Measurements from ENCODE around the gene GULP1.
"Not testable (repeated sequence)": the region's sequence is repeated elsewhere in the genome, so short reads cannot be mapped to it uniquely, and the experiment has no call there.

GULP1 gene

GRCh38 chr2:188601391-188601790 is 309.7 kb downstream of the GULP1 start:
- DNase-seq, result no peak

DNA sequence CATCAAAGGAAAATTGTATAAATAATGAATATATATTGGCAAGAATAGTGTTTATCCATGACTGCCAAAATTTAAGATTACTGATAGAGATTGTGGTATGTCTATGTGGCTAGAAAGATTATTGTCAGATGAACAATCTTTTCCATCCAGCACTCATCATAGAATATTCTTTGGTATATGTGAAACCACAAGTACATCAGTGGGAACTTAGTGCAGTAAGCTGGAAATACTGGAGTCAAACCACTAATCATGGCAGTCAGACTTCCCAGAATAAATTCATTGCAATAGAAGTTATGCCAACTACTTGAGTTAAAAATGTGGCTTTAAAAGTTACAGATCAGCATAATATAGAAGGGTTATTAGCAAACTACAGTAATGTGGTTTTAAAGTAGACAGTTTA is 310.3 kb downstream of the GULP1 start:
- DNase-seq, result no peak

DNA sequence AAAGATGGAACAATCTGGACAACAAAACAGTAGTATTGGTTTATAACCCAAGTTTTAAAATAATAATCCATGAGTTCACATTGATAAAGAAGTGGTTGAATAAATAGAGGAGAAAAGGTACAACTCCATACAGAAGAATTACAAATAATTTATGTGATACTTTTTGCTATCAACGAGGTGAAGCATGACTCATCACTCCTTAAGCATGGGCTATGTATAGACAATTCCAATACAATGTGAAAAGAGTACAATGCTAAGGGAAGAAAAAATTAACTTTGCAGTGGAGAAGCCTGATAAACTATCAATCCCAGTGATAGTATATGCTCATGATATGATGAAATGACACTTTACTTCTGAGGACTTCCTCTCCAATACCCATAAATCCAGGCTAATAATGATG is 312.9 kb downstream of the GULP1 start:
- DNase-seq, result no peak

DNA sequence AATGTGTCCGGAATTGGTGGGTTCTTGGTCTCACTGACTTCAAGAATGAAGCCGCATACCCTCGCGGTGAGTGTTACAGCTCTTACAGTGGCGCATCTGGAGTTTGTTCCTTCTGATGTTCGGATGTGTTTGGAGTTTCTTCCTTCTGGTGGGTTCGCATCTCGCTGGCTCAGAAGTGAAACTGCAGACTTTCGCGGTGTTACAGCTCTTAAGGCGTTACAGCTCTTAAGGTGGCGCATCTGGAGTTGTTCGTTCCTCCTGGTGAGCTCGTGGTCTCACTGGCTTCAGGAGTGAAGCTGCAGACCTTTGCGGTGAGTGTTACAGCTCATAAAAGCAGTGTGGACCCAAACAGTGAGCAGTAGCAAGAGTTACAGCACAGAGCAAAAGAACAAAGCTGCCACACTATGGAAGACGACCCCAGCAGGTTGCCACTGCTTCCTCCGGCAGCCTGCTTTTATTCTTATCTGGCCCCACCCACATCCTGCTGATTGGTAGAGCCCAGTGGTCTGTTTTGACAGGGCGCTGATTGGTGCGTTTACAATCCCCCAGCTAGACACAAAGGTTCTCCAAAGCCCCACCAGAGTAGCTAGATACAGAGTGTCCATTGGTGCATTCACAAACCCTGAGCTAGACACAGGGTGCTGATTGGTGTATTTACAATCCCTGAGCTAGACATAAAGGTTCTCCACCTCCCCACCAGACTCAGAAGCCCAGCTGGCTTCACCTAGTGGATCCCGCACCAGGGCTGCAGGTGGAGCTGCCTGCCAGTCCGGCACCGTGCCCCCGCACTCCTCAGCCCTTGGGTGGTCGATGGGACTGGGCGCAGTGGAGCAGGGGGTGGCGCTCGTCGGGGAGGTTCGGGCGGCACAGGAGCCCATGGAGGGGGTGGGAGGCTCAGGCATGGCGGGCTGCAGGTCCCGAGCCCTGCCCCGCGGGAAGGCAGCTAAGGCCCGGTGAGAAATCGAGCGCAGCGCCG is 314.2 kb downstream of the GULP1 start:
- DNase-seq, result not testable (repeated sequence)

DNA sequence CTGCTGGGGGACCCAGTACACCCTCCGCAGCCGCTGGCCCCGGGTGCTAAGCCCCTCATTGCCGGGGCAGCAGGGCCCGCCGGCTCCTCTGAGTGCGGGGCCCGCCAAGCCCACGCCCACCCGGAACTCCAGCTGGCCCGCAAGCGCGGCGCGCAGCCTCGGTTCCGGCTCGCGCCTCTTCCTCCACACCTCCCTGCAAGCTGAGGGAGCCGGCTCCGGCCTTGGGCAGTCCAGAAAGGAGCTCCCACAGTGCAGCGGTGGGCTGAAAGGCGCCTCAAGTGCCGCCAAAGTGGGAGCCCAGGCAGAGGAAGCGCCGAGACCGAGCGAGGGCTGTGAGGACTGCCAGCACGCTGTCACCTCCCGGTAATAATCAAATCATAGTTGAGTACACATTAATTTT is 314.9 kb downstream of the GULP1 start:
- peak in 1 of 51 donors; percentile 11 for DNase-seq

- DNase-seq, result no peak
Measured at GRCh38 chr2:188607501-188607900, 315.8 kb downstream of the GULP1 start.

DNA sequence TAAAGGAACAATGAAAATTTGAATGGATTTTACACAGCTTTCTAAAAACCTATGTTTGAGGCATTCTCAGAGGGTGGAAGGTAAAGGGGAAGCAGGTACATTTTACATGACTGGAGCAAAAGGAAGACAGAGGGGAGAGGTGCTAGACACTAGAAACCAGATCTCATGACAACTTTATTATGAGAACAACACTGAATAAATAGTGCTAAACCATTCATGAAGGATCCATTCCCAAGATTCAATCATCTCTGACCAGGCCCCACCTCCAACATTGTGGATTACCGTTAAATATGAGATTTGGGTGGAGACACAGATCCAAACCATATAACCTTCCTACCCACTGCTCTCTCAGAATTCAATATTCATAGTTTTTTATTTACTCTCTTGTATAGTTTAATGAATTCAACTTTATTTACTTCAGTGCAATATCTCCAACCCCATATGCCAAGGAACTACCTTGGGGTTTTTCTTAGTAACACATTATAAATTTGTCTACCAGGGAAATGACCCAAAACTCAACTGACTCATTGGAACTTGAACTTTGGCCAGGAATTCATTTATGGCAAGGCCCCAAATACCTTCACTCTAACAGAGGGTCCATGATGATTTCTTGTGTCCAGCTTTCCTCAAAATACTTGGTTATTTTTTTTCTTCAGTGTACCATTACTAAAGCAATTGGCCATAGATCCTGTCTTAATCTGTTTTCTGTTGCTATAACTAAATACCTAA is 317.8 kb downstream of the GULP1 start:
- DNase-seq, result no peak

- no peak for DNase-seq
Measured at GRCh38 chr2:188610050-188610444, 318.4 kb downstream of the GULP1 start.

DNA sequence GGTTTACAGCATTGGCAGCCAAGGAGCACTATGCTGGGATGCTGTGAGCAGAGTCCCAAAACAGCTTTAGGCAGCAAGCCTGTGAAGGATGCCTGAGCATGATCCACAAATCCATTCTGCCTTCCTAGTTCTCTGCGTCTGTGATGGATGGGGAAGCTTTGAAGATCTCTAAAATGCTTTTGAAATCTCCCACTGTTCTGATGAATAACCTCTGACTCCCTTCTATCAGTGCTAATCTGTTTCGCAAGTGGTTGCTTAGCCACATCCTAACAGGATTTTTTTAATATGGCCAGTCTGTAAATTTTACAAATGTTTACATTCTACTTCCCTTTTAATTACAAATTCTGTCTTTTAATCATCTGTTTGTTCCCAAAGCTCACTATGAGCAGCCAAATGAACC is 319.2 kb downstream of the GULP1 start:
- DNase-seq, result no peak

GRCh38 chr2:188619146-188619545 is 327.5 kb downstream of the GULP1 start:
- no peak for DNase-seq

DNA sequence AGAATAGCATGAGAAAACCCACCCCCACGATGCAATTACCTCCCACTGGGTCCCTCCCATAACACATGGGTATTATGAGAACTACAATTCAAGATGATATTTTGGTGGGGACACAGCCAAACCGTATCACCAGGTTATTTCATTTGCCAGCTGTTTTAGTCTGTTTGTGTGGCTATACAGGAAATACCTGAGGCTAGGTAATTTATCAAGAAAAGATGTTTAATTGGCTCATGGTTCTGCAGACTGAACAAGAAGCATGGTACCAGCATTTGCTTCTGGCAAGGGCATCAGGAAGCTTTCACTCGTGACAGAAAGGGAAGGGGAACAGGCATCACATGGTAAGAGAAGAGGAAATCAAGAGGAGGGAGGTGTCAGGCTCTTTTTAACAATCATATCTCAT is 329.2 kb downstream of the GULP1 start:
- no peak for DNase-seq

- no peak for DNase-seq
Measured at GRCh38 chr2:188622601-188623260, 331.1 kb downstream of the GULP1 start.

DNA sequence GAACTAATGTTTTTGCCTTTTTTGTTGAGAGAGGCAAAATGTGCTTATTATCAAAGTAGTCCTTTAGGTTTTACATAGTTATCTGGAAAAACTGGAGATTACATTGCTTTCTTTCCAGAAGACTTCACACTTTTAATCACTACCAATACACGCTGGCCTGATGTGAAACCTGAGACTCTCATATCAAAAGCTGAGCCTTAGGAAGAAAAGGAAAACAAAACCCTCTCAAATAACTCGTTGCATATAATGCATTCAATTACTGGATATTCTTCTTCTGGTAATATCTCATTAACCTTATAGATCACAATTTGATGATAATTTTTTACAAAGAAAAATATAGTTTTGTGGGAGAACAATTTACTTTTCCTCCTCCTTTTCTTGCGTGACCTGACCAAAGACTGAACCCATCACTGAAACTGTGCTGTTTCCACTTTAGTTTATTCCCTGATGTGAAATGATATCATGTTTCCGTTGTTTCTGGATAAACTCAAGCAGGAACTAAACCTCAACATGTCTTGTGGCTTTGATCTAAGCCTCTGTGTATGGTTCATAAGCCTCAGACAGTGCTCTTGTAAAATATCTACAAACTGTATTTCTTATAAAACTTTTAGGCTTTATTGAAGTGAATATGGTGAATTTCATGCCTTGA is 332.4 kb downstream of the GULP1 start:
- DNase-seq, result no peak

GRCh38 chr2:188627471-188627870 is 335.8 kb downstream of the GULP1 start:
- DNase-seq, result no peak

GRCh38 chr2:188628989-188629752 is 337.5 kb downstream of the GULP1 start:
- no peak for DNase-seq

DNA sequence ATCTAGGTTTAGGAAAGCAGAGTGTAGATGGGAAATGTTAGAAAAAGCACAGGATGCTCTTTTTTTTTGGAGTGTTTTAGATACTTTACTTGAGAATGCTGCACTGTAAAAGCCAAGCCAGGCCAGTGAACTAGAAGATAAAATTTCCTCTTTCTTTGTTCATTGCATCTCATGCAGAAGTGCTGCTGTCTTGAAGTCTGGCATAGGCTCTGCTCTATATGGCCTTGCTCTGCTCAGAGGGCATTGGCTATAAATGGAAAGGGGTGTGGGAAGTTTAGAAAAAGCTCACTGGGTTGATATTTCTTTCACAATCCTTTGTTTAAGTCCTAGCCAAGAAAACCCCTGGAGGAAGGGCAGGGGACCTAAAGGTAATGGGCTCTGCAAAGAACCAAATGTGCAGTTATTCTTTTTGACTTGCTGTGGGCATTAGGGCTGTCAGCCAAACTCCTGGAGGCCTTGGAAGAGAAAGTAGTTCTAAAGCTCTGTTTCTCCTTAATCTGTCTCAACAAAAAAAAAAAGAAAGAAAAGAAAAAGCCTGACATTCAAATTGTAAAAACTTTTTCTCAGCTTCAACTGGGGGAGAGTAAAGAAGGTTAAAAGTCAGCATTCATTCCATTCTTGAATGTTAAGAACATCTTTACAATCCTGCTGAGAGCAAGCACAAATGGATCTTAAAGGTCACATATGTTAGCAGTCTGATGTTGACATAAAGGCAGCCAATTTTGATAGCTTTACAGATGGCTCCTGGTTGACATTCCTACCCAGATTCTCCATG is 338.3 kb downstream of the GULP1 start:
- DNase-seq, result no peak

DNA sequence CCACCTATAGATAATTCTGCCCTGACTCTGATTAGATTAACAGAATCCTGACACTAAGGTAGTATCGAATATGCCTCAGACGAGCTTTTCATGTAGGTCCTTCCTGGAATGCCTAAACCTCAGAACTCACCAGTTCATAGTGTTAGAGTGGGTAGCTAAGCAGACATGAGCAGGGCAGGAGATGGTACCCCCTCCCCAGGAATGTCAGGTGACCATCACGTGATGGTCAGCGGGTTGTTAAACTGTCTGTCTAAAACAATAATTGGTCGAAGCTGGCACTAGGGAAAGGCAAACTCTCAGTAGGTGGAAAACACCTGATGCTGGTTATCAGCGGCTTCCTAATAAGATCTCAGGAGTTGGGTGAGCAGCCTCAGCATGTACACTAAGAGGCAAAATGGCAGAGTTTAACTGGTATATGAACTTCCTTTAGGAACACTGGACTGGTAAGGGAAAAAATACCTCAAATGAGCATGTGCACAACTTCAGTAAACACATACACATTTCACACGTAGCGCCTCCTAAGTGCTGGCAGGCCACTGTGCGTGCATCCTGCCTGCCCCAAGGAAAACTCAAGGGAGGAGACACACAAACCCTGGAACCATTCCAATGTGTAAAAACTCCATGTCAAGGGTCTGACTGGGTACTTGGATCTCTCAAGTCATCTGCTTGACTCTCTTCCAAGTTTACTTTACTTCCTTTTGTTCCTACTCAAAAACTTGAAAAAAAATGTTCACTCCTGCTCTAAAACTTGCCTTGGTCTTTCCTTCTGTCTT is 339.5 kb downstream of the GULP1 start:
- no peak for DNase-seq

DNA sequence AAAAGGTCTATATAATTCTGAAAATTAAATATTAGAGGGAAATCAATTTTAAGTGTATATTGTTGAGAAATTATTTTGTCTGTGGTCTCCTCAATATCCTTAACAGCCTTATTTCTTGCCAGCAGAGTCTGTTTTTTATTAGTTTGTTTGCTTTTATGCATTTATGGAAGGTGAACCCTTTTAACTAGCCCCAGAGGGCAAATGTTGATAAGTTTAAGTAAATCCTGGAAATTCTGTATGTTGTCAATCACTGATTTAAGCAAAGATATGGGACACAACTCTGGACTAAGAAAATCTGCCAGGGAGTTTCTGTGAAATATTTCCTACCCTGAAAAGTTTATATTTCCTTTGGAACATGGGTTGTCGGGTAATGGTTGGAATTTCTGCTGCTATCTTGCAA is 343.0 kb downstream of the GULP1 start:
- no peak for DNase-seq
